Measurements from ENCODE around the gene MDFI. TPM values are rescaled to one million over a fixed set of nuclear protein-coding genes. Genes with fewer than 3 reads are reported as not detected.
A peak's percentile ranks its signal among the peaks of the same experiment; 100 is the strongest.

The MDFI gene
- polyA plus RNA-seq, 3 donors from 2014 or later = not detected

DNA sequence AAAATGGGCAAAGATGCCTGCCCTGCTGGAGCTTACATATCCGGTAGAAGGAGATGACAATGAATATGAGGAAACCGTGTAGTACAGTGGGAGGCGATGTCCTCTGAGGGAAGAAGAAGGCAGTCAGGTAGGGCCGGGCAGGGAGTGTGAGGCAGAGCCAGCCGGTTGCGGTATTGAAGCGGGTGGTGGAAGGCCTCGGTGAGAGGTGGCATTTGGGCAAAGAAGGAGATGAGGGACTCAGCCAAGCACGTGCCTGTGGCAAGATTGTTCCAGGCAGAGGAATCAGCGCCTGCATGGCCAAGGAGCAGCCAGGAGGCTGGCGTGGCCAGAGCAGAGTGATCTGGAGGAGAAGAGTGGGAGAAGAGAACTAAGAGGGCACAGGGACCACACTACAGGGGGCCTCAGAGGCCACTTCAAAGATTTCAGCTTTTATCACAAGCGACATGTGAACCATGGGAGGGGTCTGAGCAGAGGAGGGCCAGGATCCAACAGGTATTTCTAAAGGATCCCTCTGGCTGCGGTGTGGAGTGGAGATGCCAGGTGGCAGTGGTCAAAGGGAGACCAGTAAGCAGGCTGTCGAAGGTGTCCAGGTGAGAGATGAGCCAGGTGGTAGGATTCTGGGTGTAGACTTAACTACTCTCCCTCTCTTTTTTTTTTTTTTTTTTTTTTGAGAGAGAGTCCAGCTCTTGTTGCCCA, 13.8 kb downstream of the MDFI start:
- DNase-seq = no peak
- Mint-ChIP-seq H3K27me3 (ENCODE audit: low read depth in 3 of 3) (peaks cover 2 to 5% (median 4%) of the 10 kb centered on the region in 3 donors), H3K9me3 (no peaks in the 10 kb centered on the region), H3K4me3 (no peak overlapping the region), H3K36me3 (no peaks in the 10 kb centered on the region), H3K27ac (no peak overlapping the region), H3K4me1 (no peaks in the 10 kb centered on the region)

DNA sequence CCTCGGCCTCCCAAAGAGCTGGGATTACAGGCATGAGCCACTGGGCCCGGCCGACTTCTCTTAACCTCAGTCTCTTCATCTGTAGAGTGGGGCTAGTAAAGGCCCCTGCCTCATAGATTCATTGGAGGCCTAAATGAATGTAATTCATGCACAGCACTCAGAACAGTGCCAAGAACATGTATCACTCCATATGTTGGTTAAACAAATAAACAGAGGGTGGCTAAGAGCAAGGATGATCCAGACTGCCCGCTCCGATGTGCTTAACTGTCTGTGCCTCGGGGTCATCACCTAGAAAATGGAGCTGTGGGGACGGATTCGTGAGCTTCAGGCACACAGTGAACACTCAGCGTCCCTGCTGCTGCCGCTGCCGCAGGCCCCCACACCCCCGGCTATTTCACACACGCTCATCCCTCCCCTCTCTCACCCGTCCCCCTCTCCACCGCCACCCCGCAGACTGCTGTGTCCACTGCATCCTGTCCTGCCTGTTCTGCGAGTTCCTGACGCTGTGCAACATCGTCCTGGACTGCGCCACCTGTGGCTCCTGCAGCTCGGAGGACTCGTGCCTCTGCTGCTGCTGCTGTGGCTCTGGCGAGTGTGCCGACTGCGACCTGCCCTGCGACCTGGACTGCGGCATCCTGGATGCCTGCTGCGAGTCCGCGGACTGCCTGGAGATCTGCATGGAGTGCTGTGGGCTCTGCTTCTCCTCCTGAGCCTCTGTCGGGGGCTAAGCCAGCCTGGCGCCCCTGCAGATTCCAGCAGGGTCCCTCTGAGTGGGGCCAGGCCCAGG, 14.8 kb downstream of the MDFI start:
- Mint-ChIP-seq H3K4me3 (no peak overlapping the region), H3K27ac (no peak overlapping the region), H3K36me3 (no peaks in the 10 kb centered on the region), H3K27me3 (ENCODE audit: low read depth in 3 of 3) (peaks cover 2 to 7% (median 6%) of the 10 kb centered on the region in 3 donors), H3K4me1 (no peaks in the 10 kb centered on the region), H3K9me3 (no peaks in the 10 kb centered on the region)
- no peak for DNase-seq

DNA sequence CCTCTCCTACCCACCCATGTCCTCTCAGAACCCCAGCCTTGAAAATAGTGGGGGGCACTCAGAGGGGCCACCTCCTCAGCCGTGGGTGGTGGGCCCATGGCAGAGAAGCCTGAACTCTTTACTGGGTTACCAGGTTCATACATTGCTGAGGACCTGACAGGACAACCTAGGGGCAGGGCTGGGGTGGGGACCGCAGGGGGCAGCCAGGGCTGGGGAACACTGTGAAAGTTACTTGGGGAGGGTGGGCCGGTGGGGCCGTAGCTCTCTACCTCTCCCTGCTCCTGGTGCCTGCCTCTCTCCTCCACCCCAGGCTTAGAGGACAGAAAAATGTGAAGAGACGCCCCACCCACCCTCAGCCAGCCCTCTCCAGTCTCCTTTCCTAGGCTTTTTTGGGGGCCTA, 15.4 kb downstream of the MDFI start:
- H3K27me3 Mint-ChIP-seq (ENCODE audit: low read depth in 3 of 3) = peaks cover 2 to 9% (median 7%) of the 10 kb centered on the region in 3 donors
- H3K4me1 Mint-ChIP-seq = no peaks in the 10 kb centered on the region
- no peak overlapping the region for H3K27ac Mint-ChIP-seq
- no peak overlapping the region for H3K4me3 Mint-ChIP-seq
- H3K9me3 Mint-ChIP-seq = no peaks in the 10 kb centered on the region
- no peak for DNase-seq
- no peaks in the 10 kb centered on the region for H3K36me3 Mint-ChIP-seq

DNA sequence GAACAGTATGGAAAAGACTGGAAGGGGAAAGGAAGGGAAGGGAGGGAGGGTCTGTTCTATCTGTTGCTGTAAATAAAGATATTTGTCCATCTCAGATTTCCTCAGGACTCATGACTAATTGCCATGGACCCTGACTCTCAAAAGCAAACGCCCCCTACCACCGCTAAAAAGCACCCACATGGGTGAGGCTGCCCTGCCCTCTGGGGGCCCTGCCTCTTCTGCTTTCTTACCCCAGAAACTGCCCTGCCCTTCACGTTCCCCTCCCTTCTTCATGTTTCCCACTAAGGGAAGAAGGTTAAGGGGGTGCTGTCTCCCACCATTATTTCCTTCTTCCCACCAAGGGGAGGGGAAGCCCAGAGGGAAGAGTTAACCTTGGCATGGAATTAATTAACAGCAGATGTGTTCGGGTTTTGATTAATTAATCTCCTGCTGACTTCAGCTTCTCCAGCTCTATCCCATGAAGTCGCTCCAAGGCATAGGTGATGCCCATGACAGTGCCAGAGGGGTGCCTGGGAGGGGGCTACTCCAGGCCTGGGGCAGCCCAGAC, 16.0 kb downstream of the MDFI start:
- Mint-ChIP-seq H3K4me1 (no peaks in the 10 kb centered on the region), H3K27ac (no peak overlapping the region), H3K27me3 (ENCODE audit: low read depth in 3 of 3) (peaks cover 2 to 9% (median 7%) of the 10 kb centered on the region in 3 donors), H3K9me3 (no peaks in the 10 kb centered on the region), H3K36me3 (no peaks in the 10 kb centered on the region), H3K4me3 (no peak overlapping the region)
- DNase-seq = no peak

DNA sequence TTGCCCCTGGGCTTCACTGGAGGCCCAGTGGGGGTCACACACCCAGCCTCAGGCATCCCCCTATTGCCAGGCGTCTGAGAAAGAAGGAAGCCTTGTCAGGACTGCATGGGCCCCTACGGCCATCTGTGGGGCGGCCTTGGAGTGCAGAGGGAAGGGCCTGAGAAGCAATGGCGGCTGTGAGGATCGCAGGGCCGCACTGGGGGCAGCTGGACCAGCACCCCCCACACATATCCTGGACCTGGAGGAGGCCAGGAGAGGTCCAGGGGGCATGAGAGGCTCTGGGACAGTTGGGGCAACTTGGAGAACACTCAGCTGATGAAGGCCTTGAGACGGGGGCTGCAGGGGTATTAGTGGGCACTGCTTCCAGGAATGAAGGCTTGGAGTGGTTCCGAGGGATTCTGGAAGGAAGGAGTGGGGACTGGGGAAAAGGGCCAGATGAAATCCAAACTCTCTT, 16.5 kb downstream of the MDFI start:
- H3K9me3 Mint-ChIP-seq = no peaks in the 10 kb centered on the region
- H3K36me3 Mint-ChIP-seq = no peaks in the 10 kb centered on the region
- H3K4me3 Mint-ChIP-seq = no peak overlapping the region
- H3K27me3 Mint-ChIP-seq (ENCODE audit: low read depth in 3 of 3) = peaks cover 2 to 9% (median 7%) of the 10 kb centered on the region in 3 donors
- no peak overlapping the region for H3K27ac Mint-ChIP-seq
- no peak for DNase-seq
- no peaks in the 10 kb centered on the region for H3K4me1 Mint-ChIP-seq

DNA sequence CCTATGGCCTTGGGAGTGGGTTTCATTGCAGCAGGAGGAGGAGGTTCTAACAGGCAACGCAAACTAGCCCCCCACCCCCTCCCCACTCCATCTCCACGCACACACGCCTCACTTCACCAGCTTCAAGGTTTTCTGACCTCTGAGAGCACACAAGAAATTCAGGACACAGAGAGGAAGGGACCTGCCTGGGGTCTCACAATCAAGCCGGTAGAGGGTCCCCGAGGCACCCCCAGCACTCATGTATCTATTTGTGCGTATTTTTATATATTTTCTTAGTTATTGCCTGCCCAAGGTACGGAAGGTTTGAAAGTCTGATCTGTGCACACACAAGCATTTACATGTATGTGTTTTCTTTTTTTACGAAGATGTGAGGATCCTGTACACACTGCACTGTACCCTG, 16.9 kb downstream of the MDFI start:
- Mint-ChIP-seq H3K36me3 (no peaks in the 10 kb centered on the region), H3K27me3 (ENCODE audit: low read depth in 3 of 3) (peaks cover 2 to 9% (median 7%) of the 10 kb centered on the region in 3 donors), H3K27ac (no peak overlapping the region), H3K4me1 (no peaks in the 10 kb centered on the region), H3K4me3 (no peak overlapping the region), H3K9me3 (no peaks in the 10 kb centered on the region)
- DNase-seq = no peak

DNA sequence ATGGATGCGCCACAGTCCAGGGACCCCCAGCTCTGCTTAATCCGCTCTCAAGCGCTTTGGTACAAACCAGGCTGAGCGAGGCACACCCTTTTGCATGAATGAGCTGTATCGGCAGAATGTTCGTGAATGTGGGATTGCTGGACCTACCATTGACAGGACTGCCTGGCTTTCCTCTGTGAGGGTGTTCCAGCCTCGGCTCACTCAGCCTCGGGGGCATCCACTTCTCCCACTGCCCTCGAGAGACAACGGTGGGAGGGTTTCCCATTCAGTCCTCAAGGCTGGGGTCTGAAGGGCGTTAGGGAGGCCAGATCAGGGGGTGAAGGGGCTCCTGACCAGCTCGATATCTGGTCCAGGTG, 17.4 kb downstream of the MDFI start:
- no peaks in the 10 kb centered on the region for H3K4me1 Mint-ChIP-seq
- no peaks in the 10 kb centered on the region for H3K9me3 Mint-ChIP-seq
- no peaks in the 10 kb centered on the region for H3K36me3 Mint-ChIP-seq
- no peak overlapping the region for H3K27ac Mint-ChIP-seq
- H3K27me3 Mint-ChIP-seq (ENCODE audit: low read depth in 3 of 3) = peaks cover 2 to 11% (median 7%) of the 10 kb centered on the region in 3 donors
- no peak overlapping the region for H3K4me3 Mint-ChIP-seq
- DNase-seq = no peak

DNA sequence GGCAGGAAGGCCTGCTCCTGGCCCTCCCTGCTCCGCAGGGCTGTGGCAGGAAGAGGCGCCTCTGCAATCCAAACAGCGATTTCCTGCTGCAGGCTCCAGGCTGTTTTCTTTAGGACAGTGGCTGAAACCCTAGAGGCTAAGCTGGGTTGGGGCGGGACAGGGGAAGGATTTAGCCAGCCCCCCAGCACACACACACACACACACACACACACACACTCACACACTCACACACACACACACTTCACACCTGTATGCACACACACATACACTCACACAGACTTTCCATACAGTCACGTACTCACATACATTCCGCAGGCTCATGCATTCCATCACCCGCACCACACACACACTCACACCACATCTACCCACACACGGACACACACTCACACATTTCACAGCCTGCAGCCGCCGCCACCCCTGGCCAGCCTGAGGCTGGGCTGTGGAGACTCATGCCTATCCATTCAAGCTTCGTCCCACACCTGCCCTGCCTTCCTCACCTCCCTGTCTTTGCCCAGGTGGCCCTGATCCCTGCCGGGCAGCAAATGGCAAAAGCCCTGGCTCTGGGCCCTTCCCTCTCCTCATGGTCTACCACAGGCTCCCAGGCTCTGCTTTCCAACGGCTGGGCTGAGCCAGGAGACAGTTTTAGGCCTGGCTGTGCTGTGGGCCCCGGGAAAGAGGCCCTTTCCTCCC, 17.9 kb downstream of the MDFI start:
- no peaks in the 10 kb centered on the region for H3K4me1 Mint-ChIP-seq
- H3K27ac Mint-ChIP-seq = peak overlapping the region in 1 of 6 donors; percentile 83
- H3K4me3 Mint-ChIP-seq = no peak overlapping the region
- DNase-seq = no peak
- no peaks in the 10 kb centered on the region for H3K9me3 Mint-ChIP-seq
- no peaks in the 10 kb centered on the region for H3K36me3 Mint-ChIP-seq
- peaks cover 2 to 11% (median 7%) of the 10 kb centered on the region in 3 donors for H3K27me3 Mint-ChIP-seq (ENCODE audit: low read depth in 3 of 3)

DNA sequence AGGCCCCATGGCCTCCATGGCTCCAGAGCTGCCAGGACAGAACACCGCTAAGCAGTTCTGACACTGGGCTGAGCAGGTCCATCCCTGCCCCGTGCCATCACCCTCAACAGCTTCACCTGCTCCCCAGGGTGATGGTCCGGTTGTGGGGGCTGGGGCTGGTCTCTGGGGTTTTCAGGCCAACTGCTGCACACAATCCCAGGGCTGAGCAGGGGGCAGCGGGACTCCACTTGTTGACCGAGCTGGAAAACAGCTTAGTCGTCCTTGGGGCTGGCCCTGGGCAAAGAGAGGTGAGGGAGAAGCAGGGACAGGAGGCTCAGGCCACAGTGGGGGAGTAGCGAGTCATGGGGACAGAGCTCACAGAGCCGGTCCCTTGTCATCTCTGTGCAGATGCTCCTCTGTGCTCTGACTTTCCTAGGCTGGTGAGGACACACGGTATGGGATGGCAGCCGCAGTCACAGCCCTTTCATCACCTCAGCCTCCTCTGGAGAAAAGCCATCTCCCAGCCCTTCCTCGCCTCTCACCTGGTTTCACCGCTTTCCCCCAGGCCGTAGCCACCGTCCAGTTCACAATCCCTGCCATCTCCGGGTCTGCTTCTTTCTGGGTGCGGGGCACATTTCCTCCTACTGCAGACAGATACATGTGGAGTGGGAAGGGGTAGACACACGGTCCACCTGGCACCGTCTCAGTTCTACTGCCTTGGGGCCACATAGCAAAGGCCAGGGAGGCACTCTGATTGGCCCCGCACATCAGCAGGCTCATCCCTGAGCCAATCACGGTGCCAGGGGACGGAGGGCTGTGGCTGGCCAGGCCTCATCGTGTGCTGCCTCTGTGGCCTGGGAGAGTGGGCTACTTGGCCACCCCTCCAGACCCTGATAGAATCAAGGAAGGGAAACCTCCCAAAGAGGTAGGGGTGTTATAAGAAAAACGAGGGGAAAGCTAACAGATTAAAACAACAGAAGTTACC, 19.1 kb downstream of the MDFI start:
- Mint-ChIP-seq H3K27me3 (ENCODE audit: low read depth in 3 of 3) (peaks cover 2 to 8% (median 8%) of the 10 kb centered on the region in 3 donors), H3K4me1 (no peaks in the 10 kb centered on the region), H3K4me3 (no peak overlapping the region), H3K9me3 (no peaks in the 10 kb centered on the region), H3K27ac (no peak overlapping the region), H3K36me3 (no peaks in the 10 kb centered on the region)
- no peak for DNase-seq

DNA sequence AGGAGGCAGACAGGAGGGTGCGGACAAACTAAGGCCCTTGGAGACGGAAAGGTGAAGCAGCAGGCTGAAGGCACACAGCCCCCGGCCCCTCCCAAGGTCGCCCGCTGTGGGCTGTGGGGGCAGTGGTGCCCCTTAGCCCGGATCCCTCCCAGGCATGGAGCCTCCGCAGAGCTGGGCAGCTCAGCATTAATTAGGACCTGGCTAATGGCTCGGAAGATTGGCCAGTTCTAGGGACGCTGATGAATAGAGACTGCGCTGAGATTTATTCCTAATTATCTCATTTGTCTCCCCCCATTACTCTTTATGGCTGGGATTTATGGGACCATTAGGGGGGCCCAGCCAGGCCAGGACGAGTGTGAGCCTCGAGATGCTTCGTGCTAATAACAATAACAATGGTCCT, 20.4 kb downstream of the MDFI start:
- no peak for DNase-seq
- no peak overlapping the region for H3K4me3 Mint-ChIP-seq
- H3K4me1 Mint-ChIP-seq = no peaks in the 10 kb centered on the region
- no peak overlapping the region for H3K27ac Mint-ChIP-seq
- peaks cover 5 to 12% (median 8%) of the 10 kb centered on the region in 3 donors for H3K27me3 Mint-ChIP-seq (ENCODE audit: low read depth in 3 of 3)
- no peaks in the 10 kb centered on the region for H3K36me3 Mint-ChIP-seq
- no peaks in the 10 kb centered on the region for H3K9me3 Mint-ChIP-seq

DNA sequence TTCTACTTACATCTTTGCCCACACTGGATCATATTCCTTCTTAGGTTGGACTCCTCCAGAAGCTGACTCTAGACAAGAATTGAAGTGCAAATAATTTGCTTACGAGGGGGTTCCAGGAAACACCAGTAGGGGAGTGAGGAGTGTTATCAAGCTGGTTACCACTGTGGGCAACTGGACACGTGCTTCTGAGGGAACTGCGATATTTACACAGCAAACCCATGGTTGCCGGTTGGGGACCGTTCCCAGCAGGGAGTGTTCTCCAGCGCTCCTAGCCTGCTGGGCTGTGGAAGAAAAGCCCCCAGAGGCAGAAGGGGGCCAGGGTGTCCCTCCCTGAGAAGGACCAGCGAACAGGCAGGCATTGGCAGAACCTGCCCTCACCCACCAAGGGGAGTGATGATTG, 21.7 kb downstream of the MDFI start:
- Mint-ChIP-seq H3K36me3 (no peaks in the 10 kb centered on the region), H3K27me3 (ENCODE audit: low read depth in 3 of 3) (peaks cover 5 to 12% (median 8%) of the 10 kb centered on the region in 3 donors), H3K27ac (no peak overlapping the region), H3K4me1 (no peaks in the 10 kb centered on the region), H3K4me3 (no peak overlapping the region), H3K9me3 (no peaks in the 10 kb centered on the region)
- DNase-seq = no peak

DNA sequence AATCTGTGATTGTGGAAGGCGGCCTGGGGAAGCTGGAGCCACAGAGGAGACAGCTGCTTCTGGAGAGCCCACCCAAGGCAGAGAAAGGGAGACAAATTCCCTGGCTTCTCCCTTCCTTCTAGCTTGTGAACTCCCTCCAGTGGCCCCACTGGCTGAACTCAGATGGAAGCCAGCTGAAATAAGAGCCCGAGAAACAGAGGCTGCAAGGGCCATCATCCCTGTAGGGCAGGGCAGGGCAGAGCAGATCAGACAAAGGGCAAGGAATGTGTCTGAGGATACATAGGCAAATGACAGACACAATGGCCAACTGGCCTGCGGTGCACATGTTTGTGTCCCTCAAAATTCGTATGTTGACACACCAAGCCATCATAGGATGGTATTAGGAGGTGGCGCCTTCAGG, 25.3 kb downstream of the MDFI start:
- H3K4me1 Mint-ChIP-seq = no peaks in the 10 kb centered on the region
- H3K4me3 Mint-ChIP-seq = no peak overlapping the region
- H3K27ac Mint-ChIP-seq = no peak overlapping the region
- peaks cover 3 to 11% (median 11%) of the 10 kb centered on the region in 3 donors for H3K27me3 Mint-ChIP-seq (ENCODE audit: low read depth in 3 of 3)
- peaks cover 0 to 1% (median 0%) of the 10 kb centered on the region in 6 donors for H3K9me3 Mint-ChIP-seq
- DNase-seq = no peak
- no peaks in the 10 kb centered on the region for H3K36me3 Mint-ChIP-seq

DNA sequence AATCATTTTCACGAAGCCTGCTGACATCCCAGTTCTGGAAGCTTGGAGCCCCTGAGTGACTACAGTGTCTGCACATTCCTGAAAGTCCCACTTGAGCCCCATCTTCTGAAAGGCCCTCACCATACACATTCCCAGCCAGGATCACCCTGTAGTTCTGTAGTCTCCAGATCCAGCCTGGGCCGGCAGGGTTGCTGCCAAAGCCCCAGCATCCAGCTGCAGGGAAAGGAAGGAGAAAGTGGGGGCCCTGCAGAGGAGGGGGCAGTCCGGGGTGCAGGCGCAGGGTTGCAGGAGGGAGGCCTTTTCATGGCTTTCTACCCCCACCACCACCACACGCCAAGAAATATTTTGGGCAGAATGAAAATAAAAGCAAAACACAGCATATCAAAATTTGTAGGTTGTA, 26.0 kb downstream of the MDFI start:
- no peak overlapping the region for H3K4me3 Mint-ChIP-seq
- no peak for DNase-seq
- H3K4me1 Mint-ChIP-seq = no peaks in the 10 kb centered on the region
- H3K27me3 Mint-ChIP-seq (ENCODE audit: low read depth in 3 of 3) = peaks cover 5 to 13% (median 11%) of the 10 kb centered on the region in 3 donors
- no peaks in the 10 kb centered on the region for H3K36me3 Mint-ChIP-seq
- peaks cover 0 to 4% (median 0%) of the 10 kb centered on the region in 6 donors for H3K9me3 Mint-ChIP-seq
- no peak overlapping the region for H3K27ac Mint-ChIP-seq

Data from immature natural killer cell (primary cell).